Left hindlimb (tissue), 1 donor: Measurements from ENCODE around the gene C17orf50.

Source experiments
- DNase-seq: peaks from one replicate; pipeline ENCODE4 v3.0.0-alpha.2; 2018

The C17orf50 gene

DNA sequence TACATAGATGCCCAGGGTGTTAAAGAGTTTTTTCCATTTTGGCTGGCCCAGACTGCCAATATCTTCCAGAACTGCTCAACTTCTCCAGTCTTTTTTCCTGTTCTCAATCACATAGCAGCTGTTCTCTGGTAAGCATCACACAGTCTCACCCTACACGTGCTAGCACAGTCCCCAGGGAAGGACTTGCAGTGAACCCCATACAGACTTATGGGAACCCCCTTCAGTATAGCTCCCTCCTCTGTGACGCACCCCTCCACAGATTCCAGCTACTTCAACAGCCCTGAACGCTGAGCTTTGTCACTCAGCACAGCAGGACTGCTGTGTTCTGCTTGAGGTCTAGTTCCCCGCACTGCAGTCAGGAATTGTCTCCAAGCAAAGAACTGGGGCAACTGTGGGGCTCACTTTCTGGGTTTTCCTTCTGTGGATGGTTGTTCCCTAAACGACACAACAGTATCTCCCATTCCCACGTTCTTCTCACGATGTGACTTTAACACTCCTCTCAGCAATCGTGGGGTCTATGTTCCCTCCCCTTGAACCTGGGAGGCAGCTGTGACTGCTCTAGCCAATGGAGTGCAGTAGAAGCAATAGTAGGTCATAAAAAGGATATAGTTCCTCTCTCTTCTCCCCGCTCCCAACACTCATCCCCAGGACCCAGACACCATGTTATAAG, 31.1 kb downstream of the C17orf50 start:
- no peak for DNase-seq

- no peak for DNase-seq
Observed at GRCh38 chr17:35793257-35793656, 32.6 kb downstream of the C17orf50 start.

DNA sequence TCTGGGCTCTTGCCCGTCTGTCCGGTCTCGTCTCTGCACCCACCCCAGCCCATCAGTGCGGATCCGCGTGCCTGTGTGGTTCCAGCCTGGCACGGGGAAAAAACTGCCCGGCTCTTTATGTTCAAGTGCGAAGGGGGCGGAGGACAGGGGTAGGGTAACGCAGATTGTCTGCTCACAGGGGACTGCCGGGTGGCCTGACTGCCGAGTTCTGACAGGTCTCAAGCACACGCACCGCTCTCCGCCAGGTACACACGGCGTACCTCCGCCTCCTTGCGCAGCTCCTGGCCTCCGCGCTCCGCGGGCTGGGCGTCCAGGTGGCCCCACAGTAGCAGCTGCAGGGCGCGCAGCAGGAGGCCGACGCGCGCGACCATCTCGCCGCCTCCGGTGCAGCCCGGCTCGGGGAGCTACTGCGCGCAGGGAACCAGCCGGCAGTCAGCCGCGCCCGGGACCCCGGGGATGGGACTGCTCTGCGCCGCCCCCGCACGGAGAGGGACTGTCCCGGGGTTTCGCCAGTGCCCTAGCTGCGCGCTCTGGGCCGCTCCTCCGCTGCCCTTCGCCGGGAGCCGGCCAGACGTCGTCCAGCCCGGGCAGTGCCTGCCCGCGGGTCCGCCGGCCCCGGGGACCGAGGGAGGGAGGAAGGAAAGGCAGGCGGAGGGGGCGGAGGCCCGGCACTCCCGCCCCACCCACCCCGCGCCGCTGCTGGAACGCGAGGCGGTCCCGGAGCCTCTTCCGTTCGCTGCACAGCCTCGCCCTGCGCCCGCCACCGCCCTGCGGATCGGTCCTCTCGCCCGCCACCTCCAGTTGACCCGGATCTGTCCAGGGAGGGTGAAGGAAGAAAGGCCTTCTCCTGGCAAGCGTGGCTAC, 34.6 kb downstream of the C17orf50 start, which contains the start of gene MMP28:
Gene MMP28, minus strand, starts transcription at position 635 of the 864 bp plus-strand sequence. Its CDS starts 264 bp downstream, at position 371.
- peak; percentile 45 for DNase-seq

DNA sequence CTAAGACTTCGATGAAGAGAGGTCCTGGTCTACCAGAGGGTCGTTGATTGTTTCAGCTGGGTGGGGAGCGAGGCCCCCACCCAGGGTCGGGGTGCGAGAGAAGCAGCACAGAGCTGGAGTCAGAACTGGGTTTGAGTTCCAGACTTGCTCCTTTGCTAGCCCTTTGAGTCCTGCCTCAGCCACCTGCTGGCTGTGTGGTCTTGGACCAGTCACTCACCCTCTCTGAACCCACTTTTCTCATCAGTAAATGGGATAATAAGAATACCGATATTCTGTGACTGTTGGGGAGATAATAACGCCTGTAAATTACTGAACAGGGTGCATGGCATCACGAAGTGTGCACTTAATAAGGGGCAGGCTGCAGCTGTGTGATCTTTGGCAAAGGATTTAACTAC, 35.2 kb downstream of the C17orf50 start:
- no peak for DNase-seq

DNA sequence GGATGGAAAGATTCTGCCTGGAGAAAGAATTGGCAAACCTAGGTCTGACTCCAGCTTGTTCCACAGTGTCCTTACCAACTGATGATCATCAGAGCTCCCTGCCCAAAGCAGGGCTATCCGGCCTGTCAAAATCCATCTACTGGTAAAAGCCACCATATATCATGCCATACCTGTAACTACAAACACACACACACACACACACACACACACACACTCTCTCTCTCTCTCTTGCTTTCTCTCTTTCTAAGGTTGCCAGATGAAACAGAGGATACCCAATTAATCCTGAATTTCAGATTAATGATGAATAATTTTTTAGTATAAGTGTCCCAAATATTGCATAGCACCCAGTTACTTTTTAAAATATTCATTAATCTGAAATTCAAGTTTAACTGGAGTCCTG, 36.3 kb downstream of the C17orf50 start:
- no peak for DNase-seq

- no peak for DNase-seq
Observed at GRCh38 chr17:35797370-35797769, 36.7 kb downstream of the C17orf50 start.

- DNase-seq: no peak
Observed at GRCh38 chr17:35797918-35798317, 37.2 kb downstream of the C17orf50 start.

GRCh38 chr17:35799942-35800341, 39.3 kb downstream of the C17orf50 start:
- DNase-seq: peak; percentile 83

- peak; percentile 80 for DNase-seq
Observed at GRCh38 chr17:35801583-35802224, 41.0 kb downstream of the C17orf50 start.

- peak; percentile 56 for DNase-seq
Observed at GRCh38 chr17:35804658-35805192, 44.0 kb downstream of the C17orf50 start.

- DNase-seq: no peak
Observed at GRCh38 chr17:35807371-35808144, 46.9 kb downstream of the C17orf50 start.

DNA sequence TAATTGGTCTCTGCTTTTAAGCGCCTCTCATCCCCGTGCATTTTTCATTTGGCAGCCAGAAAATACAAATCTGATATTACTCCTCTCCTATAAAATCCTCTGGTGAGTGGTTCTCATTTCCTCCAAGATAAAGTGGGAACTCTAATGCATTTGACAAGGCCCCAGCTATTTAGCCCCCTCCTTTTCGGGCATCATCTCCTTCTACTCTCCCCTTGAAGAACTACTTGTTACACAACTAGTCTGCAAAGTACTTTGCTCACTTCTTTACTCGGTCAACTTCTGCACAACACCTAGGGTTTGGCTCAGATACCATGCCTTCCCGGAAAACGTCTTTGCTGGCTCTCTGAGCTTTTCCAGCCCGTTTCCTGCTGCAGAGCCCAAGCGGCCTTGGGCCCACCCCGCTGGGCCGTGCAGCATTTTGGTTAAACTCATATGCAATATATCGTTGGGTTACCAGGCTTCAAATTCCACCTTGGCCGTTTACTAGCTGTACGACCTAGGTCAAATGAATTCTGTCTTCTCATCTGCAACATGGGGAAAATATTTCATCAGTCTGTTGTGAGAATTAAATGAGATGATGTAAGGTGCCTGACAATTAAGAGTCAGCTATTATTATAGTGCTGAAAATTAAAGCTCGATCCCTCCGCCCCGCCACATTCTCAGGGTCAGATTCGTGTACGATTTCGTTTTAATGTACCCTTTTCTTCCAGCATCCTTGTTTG, 47.7 kb downstream of the C17orf50 start:
- no peak for DNase-seq

GRCh38 chr17:35808962-35809854, 48.5 kb downstream of the C17orf50 start, which contains the start of gene TAF15:
TSS of gene TAF15 (plus strand) at chr17:35809484. CDS start at chr17:35809570, 86 bp downstream.
- DNase-seq: peak; percentile 97

DNA sequence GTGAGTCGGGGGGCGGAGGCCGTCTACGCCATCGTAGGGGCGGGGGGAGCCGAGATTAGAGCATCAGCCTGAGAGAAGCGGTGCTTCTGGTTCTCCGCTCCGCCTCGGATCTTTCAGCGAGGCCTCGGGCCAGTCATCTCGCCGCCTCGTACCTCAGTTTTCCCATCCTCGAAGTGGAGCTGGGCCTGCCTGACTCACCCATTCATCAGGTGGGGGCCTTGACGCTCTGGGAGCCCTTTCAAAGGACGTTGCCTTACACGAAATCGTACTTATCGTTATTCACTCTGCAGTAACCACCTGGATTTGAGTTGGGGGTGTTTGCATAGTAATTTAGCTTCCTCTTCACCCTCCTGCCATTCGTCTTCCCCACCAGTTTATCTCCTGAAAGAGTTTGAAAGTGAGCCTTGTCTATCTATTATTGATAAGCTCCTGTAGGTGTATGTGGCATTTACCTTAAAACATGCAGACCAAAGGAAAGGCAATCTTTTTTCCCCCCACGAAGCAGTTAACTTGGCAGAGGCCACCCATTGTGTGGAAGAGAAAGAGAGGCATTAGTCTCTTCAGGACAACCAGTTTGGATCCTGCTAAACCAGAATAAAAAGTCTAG, 49.3 kb downstream of the C17orf50 start:
- no peak for DNase-seq

- DNase-seq: no peak
Observed at GRCh38 chr17:35811759-35812158, 51.1 kb downstream of the C17orf50 start.

- DNase-seq: no peak
Observed at GRCh38 chr17:35812456-35812855, 51.8 kb downstream of the C17orf50 start.
